ENCODE results near the gene CAPS.

Gene CAPS

GRCh38 chr19:5891938-5892771 is 21.9 kb upstream of the CAPS start:
- DNase-seq (ENCODE audit: low spot score): no peak

DNA sequence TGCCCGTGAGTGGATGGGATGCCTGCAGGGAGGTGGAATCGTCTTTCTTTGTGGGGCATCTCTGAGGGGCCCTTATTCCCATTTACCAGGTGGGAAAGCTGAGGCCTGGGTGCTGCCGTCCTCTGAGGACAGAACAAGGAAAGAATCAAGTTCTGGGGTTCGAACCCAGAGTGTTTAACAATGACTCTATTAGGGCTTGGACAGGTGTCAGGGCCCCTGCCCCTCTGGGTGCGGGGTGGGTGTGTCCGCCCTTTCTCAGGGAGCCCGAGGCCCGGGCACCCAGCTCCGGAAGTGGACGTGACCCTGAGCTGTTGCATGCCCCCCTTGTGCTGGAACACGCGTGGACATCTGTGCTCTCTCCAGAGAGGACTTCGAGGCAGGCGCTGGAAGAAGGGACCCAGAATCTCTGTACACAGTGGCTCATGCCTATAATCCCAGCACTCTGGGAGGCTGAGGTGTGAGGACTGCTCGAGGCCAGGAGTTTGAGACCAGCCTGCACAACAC is 21.2 kb upstream of the CAPS start:
- DNase-seq (ENCODE audit: low spot score): no peak

GRCh38 chr19:5893296-5893903 is 20.7 kb upstream of the CAPS start:
- DNase-seq (ENCODE audit: low spot score): no peak

- no peak for DNase-seq (ENCODE audit: low spot score)
Measured at GRCh38 chr19:5893907-5894703, 19.9 kb upstream of the CAPS start.

DNA sequence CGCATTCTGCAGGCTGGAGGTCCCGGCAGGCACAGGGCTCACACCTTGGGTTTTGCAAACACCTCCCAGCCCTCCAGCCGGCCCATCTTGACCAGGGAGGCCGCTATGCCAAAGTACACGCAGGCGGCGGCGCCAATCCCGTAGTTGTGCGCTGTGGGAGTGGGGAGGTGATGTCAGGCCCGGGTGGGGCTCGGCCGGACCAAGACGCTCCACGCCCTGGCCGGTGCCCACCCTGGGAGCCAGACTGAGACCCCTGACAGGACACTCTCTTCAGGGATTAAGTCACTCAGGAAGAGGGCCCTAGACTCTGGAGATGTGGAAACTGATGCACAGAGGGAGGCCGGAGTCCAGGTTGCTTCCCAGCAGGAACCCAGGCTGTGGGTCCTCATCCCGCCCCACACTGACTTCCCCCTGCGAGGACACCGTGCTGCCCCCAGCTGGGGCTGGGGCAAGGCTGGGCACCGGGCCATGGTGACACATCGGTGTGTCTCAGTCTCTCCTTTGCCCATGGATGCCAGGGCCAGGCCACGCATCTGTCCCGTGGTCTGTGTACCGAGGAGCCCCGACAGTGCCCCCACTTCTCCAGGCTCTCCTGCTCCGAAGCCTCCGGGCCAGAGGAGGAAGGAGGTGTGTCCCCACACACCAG is 19.2 kb upstream of the CAPS start:
- no peak for DNase-seq (ENCODE audit: low spot score)

- DNase-seq (ENCODE audit: low spot score): no peak
Measured at GRCh38 chr19:5895409-5895808, 18.6 kb upstream of the CAPS start.

GRCh38 chr19:5895890-5896289 is 18.2 kb upstream of the CAPS start:
- no peak for DNase-seq (ENCODE audit: low spot score)

DNA sequence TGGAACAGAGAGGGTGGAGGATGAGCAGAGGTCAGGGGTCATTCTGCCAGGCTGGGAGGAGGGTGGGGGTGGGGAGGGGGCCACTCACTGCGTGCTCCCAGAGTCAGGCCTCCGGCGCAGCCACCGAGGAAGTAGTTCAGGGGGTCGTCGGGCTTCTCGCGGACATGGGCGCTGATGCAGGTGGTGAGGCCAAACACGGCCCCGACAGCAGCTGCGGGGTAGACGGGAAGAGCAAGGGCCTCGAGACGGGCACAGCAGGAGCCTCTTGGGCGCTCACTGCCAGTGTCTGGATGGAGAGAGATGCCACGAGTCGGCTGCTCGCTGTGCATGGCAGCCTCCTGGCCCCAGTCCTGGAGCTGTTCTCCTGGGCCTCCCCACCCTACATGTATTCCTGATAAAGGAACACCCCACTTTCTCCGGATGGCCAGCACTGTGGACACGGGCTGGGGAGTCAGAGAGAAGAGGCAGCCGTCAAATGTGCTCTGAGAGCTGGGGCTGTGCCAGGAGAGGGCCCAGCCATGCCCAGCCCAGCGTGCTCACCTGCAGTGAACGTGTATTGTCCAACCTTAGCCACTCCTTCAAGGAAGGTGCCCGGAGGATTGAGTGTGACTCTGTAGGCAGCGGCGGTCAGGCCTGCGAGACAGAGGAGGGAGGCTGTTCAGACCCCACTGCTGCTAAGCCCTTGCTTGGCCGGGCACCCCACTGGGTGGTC is 17.5 kb upstream of the CAPS start:
- DNase-seq (ENCODE audit: low spot score): no peak

GRCh38 chr19:5897189-5897969 is 16.7 kb upstream of the CAPS start:
- no peak for DNase-seq (ENCODE audit: low spot score)

GRCh38 chr19:5899728-5900526 is 14.1 kb upstream of the CAPS start:
- DNase-seq (ENCODE audit: low spot score): no peak

- no peak for DNase-seq (ENCODE audit: low spot score)
Measured at GRCh38 chr19:5900976-5901375, 13.1 kb upstream of the CAPS start.

DNA sequence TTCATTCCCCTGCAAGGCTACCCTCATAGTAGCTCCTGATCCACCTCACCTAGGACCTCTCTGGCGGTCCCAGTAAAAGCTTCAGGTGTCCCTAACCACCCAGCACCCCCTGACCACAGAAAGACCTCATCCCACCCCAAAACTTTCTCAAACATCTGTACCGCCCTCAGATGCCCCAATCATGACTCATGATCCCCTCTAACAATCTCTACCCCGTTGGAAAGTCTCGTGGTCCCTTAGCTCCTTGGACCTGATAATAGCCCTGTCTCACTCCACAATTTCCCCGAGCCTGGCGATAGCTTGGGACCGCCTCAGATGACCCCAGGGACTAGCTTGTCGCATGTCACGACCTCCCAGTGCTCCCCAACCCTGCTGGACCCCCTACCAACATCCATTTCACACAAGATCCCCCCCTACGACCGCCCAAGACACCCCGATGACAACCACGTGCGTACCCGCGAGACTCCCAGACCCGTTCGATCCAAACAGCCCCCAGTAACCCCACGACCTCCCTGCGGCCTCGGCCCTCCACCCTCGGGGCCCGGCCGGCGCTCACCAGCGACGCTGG is 10.9 kb upstream of the CAPS start:
- DNase-seq (ENCODE audit: low spot score): no peak

DNA sequence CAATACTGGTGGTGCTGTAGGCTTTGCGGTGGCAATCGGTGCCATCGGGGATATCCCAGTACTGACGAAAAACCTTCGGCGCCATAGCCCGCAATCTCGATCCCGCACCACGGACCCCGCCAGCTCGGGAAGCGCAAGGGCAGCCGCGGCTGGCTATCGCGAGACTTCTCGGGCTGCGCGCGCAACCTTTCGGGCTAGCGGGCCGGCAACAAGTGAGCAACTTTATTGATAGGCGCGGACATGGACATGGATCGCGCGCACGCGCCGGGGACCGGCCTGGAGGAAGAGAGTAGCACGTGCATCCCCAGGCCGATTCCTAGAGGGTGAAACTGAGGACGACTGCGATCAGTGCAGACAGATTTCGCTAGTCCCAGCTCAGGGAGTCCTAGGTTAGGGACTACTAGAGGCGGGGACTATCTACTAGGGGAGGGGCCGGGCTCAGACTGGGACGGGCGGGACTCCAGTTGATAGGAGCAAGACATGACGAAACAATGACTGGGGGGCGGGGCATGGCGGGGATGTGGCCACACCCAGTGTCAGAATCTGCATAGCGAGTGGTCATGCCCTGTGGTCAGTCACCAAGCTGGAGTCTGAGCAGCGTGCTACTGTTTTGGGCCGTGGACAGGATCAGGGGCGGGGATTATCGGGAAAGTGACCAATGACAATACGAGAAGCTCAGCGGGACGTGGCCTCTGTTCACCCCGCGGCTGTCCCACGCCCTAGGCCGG is 10.3 kb upstream of the CAPS start, which contains the start of gene NDUFA11:
Gene NDUFA11, minus strand, starts transcription at position 167 of the 728 bp plus-strand sequence. Its CDS starts 82 bp downstream, at position 85.
- peak; percentile 94 for DNase-seq (ENCODE audit: low spot score)

DNA sequence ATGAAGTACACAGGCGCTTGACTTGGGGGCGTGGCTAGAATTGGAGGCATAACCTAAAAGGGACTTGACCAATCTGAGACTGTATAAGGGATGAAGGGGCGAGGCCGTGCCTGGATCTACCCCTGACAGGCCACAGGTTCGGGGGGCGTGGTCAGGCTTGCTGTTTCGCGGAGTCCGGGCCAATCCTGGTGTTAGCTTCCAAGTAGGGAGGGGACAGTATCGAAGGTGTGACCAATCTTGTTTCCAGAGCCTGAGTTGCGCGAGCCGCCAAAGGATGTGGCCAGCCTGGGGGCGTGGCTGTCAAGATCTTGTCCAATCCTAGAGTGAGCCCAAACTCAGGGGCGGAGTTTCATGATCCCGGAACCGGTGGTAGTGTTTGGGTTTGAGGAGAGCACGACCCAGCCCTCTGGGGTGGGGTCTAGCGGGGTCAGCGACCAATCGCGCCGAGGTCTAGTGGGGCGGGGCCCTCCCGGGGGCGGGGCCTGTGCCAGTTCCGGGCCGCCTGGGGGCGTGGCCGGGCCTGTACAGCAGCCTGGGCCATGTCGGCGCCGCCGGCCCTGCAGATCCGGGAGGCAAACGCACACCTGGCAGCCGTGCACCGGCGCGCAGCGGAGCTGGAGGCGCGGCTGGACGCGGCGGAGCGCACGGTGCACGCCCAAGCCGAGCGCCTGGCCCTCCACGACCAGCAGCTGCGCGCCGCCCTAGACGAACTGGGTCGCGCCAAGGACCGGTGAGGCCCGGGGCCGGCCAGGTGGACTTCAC is 9.5 kb upstream of the CAPS start, which contains the start of gene VMAC:
Gene VMAC, plus strand, starts transcription at position 521 of the 762 bp plus-strand sequence. Its CDS starts 19 bp downstream, at position 540.
- DNase-seq (ENCODE audit: low spot score): peak; percentile 100

DNA sequence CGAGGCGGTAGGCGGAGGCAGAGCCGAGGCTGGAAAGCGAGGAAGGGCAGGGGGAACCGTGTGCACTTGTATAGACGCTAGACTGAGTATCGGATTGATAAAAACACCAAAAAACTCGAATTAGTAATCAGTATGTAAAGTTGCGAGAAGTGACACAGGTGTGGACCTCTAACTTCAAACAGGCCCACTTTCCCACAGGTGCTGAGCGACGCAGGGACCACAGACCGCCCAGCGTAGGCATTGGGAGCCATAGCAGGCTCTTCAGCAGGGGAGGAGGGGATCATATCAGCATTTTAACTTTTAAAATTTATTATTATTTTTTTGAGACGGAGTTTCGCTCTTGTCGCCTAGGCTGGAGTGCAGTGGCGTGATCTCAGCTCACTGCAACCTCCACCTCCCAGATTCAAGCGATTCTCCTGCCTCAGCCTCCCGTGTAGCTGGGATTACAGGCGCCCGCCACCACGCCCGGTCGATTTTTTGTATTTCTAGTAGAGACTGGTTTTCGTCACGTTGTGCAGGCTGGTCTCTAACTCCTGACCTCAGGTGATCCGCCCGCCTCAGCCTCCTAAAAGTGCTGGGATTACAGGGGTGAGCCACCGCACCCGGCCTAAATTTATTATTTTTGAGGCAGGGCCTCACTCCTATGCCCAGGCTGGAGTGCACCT is 8.8 kb upstream of the CAPS start:
- no peak for DNase-seq (ENCODE audit: low spot score)

DNA sequence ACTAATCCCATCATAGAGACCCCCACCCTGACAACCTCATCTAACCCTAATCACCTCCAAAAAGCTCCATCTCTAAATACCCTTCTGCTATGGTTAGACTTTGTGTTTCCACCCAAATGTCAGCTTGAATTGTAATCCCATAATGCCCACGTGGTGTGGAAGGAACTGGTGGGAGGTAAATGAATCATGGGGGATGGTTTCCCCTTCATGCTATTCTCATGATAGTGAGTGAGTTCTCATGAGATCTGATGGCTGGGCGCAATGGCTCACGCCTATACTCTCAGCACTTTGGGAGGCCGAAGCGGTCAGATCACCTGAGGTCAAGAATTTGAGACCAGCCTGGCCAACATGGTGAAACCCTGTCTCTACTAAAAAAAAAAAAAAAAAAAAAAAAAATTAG is 6.8 kb upstream of the CAPS start:
- no peak for DNase-seq (ENCODE audit: low spot score)

- DNase-seq (ENCODE audit: low spot score): no peak
Measured at GRCh38 chr19:5908773-5909442, 5.1 kb upstream of the CAPS start.
